HL-60 (cell line): Measurements from ENCODE around the gene GOLGA6A.

Experiments used
- DNase-seq, 2 experiments: peaks; one replicate each; pipeline ENCODE4 v3.0.0-alpha.2; 2010 to 2020; ENCODE audit warnings: low read depth in 1 of 2, low spot score in 1 of 2
- H3K27ac ChIP-seq: fragments of 250-450 bp; sonication (Bioruptor Pico); replicated peaks from 2 replicates; pipeline ENCODE4 v1.5.1; 2020; ENCODE audit warnings: mild to moderate bottlenecking, moderate library complexity
- H3K27me3 ChIP-seq: fragments of 250-450 bp; sonication (Bioruptor Pico); 2 replicates; pipeline ENCODE4 v1.5.1; 2021; ENCODE audit warnings: mild to moderate bottlenecking, moderate library complexity; ENCODE audit not compliant: insufficient read depth, poor library complexity, severe bottlenecking
- H3K4me3 ChIP-seq: replicated peaks from 2 replicates; pipeline ENCODE4 v1.5.1; 2011; ENCODE audit warnings: mild to moderate bottlenecking, control low read depth, low read length; ENCODE audit not compliant: insufficient read depth
- CTCF ChIP-seq: IDR thresholded peaks from one replicate; pipeline ENCODE4 v1.5.1; 2011; ENCODE audit warnings: low read length, control low read depth, inconsistent platforms; ENCODE audit not compliant: insufficient read depth
- GABPA ChIP-seq: IDR thresholded peaks from 2 replicates; pipeline ENCODE4 v1.6.1; 2012; ENCODE audit warnings: low read depth
- POLR2AphosphoS5 ChIP-seq: IDR thresholded peaks from 2 replicates; pipeline ENCODE4 v1.6.1; 2012; ENCODE audit warnings: low read depth
- REST ChIP-seq: IDR thresholded peaks from 2 replicates; pipeline ENCODE4 v1.6.1; 2012; ENCODE audit warnings: low read depth; ENCODE audit not compliant: insufficient replicate concordance
- SPI1 ChIP-seq: IDR thresholded peaks from 2 replicates; pipeline ENCODE4 v1.6.1; 2012; ENCODE audit warnings: low read depth, mild to moderate bottlenecking, borderline replicate concordance

GOLGA6A gene

GRCh38 chr15:74050127-74050526 lies 32.2 kb downstream of the GOLGA6A start:
- DNase-seq = no peak
- Histone ChIP-seq H3K27ac (no peak overlapping the region), H3K27me3 (no peaks in the 10 kb centered on the region), H3K4me3 (no peak overlapping the region)
- TF ChIP-seq POLR2AphosphoS5 (no peak), CTCF (no peak), SPI1 (no peak), REST (no peak), GABPA (no peak)

- TF ChIP-seq CTCF (no peak), SPI1 (no peak), POLR2AphosphoS5 (no peak), REST (no peak), GABPA (no peak)
- Histone ChIP-seq H3K4me3 (no peak overlapping the region), H3K27me3 (no peaks in the 10 kb centered on the region), H3K27ac (no peak overlapping the region)
- DNase-seq = no peak
Observed at GRCh38 chr15:74046275-74046674, 36.1 kb downstream of the GOLGA6A start.

- no peak for DNase-seq
- Histone ChIP-seq H3K27ac (no peak overlapping the region), H3K4me3 (no peak overlapping the region), H3K27me3 (no peaks in the 10 kb centered on the region)
- TF ChIP-seq POLR2AphosphoS5 (no peak), REST (no peak), SPI1 (no peak), CTCF (no peak), GABPA (no peak)
Observed at GRCh38 chr15:74045636-74046274, 36.6 kb downstream of the GOLGA6A start.
